Measurements from ENCODE around the gene ASIC2.

GRCh38 chr17:33267851-33268548, 25.1 kb downstream of the ASIC2 start:
- TF ChIP-seq ZHX1 (conservative IDR thresholded peaks at IDR 0.05; ENCODE audit: low read length) (no peak), ZBTB49 (CRISPR knock-in tag; IDR thresholded peaks at IDR 0.05; ENCODE audit: borderline replicate concordance) (no peak), CTCF (IDR thresholded peaks at IDR 0.05 in 2 of 3, conservative IDR thresholded peaks at IDR 0.05 in 1 of 3; ENCODE audit: insufficient read depth in 2 of 3, low read depth in 1 of 3, low read length in 3 of 3) (no peak), STAT6 (CRISPR knock-in tag; IDR thresholded peaks at IDR 0.05) (no peak), POLR2AphosphoS5 (IDR thresholded peaks at IDR 0.05; ENCODE audit: control insufficient read depth, insufficient read depth, low read depth, low read length) (no peak), IRF2 (CRISPR knock-in tag; IDR thresholded peaks at IDR 0.05) (no peak), MXI1 (IDR thresholded peaks at IDR 0.05; ENCODE audit: low read depth, low read length) (no peak), E2F8 (IDR thresholded peaks at IDR 0.05; ENCODE audit: low read depth, partially characterized antibody) (no peak), SMC3 (conservative IDR thresholded peaks at IDR 0.05; ENCODE audit: insufficient read depth, low read depth, low read length) (no peak)
